ENCODE data around the gene VSIG2.

GRCh38 chr11:124756753-124757227 is 4.7 kb upstream of the VSIG2 start:
- no peak for TF ChIP-seq EZH2phosphoT487 (IDR thresholded peaks at IDR 0.05; ENCODE audit: low read depth)
- TF ChIP-seq, protein P1, sequence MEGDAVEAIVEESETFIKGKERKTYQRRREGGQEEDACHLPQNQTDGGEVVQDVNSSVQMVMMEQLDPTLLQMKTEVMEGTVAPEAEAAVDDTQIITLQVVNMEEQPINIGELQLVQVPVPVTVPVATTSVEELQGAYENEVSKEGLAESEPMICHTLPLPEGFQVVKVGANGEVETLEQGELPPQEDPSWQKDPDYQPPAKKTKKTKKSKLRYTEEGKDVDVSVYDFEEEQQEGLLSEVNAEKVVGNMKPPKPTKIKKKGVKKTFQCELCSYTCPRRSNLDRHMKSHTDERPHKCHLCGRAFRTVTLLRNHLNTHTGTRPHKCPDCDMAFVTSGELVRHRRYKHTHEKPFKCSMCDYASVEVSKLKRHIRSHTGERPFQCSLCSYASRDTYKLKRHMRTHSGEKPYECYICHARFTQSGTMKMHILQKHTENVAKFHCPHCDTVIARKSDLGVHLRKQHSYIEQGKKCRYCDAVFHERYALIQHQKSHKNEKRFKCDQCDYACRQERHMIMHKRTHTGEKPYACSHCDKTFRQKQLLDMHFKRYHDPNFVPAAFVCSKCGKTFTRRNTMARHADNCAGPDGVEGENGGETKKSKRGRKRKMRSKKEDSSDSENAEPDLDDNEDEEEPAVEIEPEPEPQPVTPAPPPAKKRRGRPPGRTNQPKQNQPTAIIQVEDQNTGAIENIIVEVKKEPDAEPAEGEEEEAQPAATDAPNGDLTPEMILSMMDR (IDR thresholded peaks at IDR 0.05; ENCODE audit: low read depth, low read length): no peak
